HCT116 (cell line): ENCODE measurements around the gene TRPV2.

Experiments
- CEBPB ChIP-seq: IDR thresholded peaks from 2 replicates; pipeline ENCODE4 v1.6.1; 2012; ENCODE audit warnings: low read depth
- CTCF ChIP-seq, 3 experiments: fragments of 200-600 bp in 1 of 3; sonication (generic) in 1 of 3; IDR thresholded peaks in 2 of 3; conservative IDR thresholded peaks in 1 of 3; 2 replicates each; pipeline ENCODE4 v1.5.1; 2012 to 2017; ENCODE audit warnings: low read depth in 2 of 3, low read length in 2 of 3, antibody characterized with exemption in 1 of 3, borderline replicate concordance in 1 of 3, control low read depth in 1 of 3, mild to moderate bottlenecking in 1 of 3, mixed read lengths in 1 of 3, mixed run types in 1 of 3, moderate library complexity in 1 of 3; ENCODE audit not compliant: insufficient read depth in 1 of 3
- EZH2 ChIP-seq: fragments of 200-600 bp; sonication (generic); IDR thresholded peaks from 2 replicates; pipeline ENCODE4 v1.6.1; 2017; ENCODE audit warnings: antibody characterized with exemption, mixed run types
- EZH2phosphoT487 ChIP-seq: fragments of 200-600 bp; IDR thresholded peaks from 2 replicates; pipeline ENCODE4 v1.6.1; 2018; ENCODE audit warnings: antibody characterized with exemption, borderline replicate concordance
- JUND ChIP-seq: IDR thresholded peaks from 2 replicates; pipeline ENCODE4 v1.6.1; 2012
- MAX ChIP-seq: IDR thresholded peaks from 2 replicates; pipeline ENCODE4 v1.6.1; 2012
- POLR2A ChIP-seq: IDR thresholded peaks from 2 replicates; pipeline ENCODE4 v1.7.0; 2011; ENCODE audit warnings: borderline replicate concordance; ENCODE audit not compliant: insufficient read depth, insufficient read length; ENCODE audit errors: extremely low read depth
- POLR2AphosphoS5 ChIP-seq: IDR thresholded peaks from 2 replicates; pipeline ENCODE4 v1.6.1; 2011; ENCODE audit warnings: mild to moderate bottlenecking, low read depth, low read length, moderate library complexity
- RAD21 ChIP-seq: IDR thresholded peaks from 2 replicates; pipeline ENCODE4 v1.6.1; 2012; ENCODE audit warnings: low read depth, mild to moderate bottlenecking
- SIN3A ChIP-seq: IDR thresholded peaks from 2 replicates; pipeline ENCODE4 v1.6.1; 2012; ENCODE audit warnings: low read depth
- TCF7L2 ChIP-seq: IDR thresholded peaks from 2 replicates; pipeline ENCODE4 v1.7.0; 2011; ENCODE audit warnings: borderline replicate concordance, inconsistent platforms; ENCODE audit not compliant: insufficient read depth, insufficient read length; ENCODE audit errors: extremely low read depth
- ZFX ChIP-seq: fragments of 450-650 bp; IDR thresholded peaks from 2 replicates; pipeline ENCODE4 v1.6.1; 2017

GRCh38 chr17:16398270-16399267 is 16.8 kb upstream of the TRPV2 start:
- TF ChIP-seq POLR2A (no peak), POLR2AphosphoS5 (no peak), CTCF (IDR thresholded peaks at IDR 0.05 in 2 of 3, conservative IDR thresholded peaks at IDR 0.05 in 1 of 3; ENCODE audit: borderline replicate concordance in 1 of 3, insufficient read depth in 1 of 3, low read depth in 2 of 3, low read length in 2 of 3) (no peak), EZH2phosphoT487 (no peak), CEBPB (no peak), ZFX (no peak), EZH2 (no peak), JUND (no peak), MAX (no peak), RAD21 (no peak), SIN3A (no peak), TCF7L2 (no peak)
